GM18867 (cell line): ENCODE data around the gene PROC.

Source experiments
- ATAC-seq: cut with Tn5 transposase; IDR thresholded peaks from one replicate; pipeline ENCODE4 v1.9.1; 2021; ENCODE audit warnings: mild to moderate bottlenecking, moderate library complexity; ENCODE audit not compliant: unreplicated experiment

PROC gene

GRCh38 chr2:127418300-127419111 lies at the start of gene PROC:
TSS of gene PROC (plus strand) at chr2:127418427. CDS start at chr2:127419943, 1,516 bp downstream.
- ATAC-seq = no peak

- ATAC-seq = no peak
Measured at GRCh38 chr2:127370010-127370409, 48.2 kb upstream of the PROC start.

- ATAC-seq = no peak
Measured at GRCh38 chr2:127371037-127371436, 47.2 kb upstream of the PROC start.

GRCh38 chr2:127373362-127374083 lies 44.7 kb upstream of the PROC start:
- ATAC-seq = no peak

- ATAC-seq = no peak
Measured at GRCh38 chr2:127376257-127376656, 42.0 kb upstream of the PROC start.

GRCh38 chr2:127377262-127377661 lies 41.0 kb upstream of the PROC start:
- ATAC-seq = no peak

- no peak for ATAC-seq
Measured at GRCh38 chr2:127378720-127379119, 39.5 kb upstream of the PROC start.

GRCh38 chr2:127379712-127380355 lies 38.4 kb upstream of the PROC start:
- no peak for ATAC-seq

- ATAC-seq = no peak
Measured at GRCh38 chr2:127381762-127382161, 36.5 kb upstream of the PROC start.

- no peak for ATAC-seq
Measured at GRCh38 chr2:127382831-127383230, 35.4 kb upstream of the PROC start.

- ATAC-seq = no peak
Measured at GRCh38 chr2:127384529-127384928, 33.7 kb upstream of the PROC start.

- ATAC-seq = no peak
Measured at GRCh38 chr2:127386246-127386645, 32.0 kb upstream of the PROC start.

- peak; percentile 70 for ATAC-seq
Measured at GRCh38 chr2:127386764-127387654, 31.2 kb upstream of the PROC start.

- ATAC-seq = peak; percentile 72
Measured at GRCh38 chr2:127387655-127388422, 30.4 kb upstream of the PROC start, which contains the start of gene MAP3K2. TSS of gene MAP3K2 (minus strand) at chr2:127387975. CDS start at chr2:127343129, 44,846 bp downstream.

GRCh38 chr2:127388423-127389164 lies 29.6 kb upstream of the PROC start:
- peak; percentile 18 for ATAC-seq

GRCh38 chr2:127389778-127390435 lies 28.3 kb upstream of the PROC start:
- ATAC-seq = peak; percentile 16

- ATAC-seq = no peak
Measured at GRCh38 chr2:127392133-127392827, 25.9 kb upstream of the PROC start.
